Chondrocyte (in vitro differentiated cells): ENCODE data around the gene LITAFD. TPM values are rescaled to one million over a fixed set of nuclear protein-coding genes. Genes with fewer than 3 reads are reported as not detected.

Experiments
- DNase-seq: peaks from one replicate; pipeline ENCODE4 v3.0.0; 2021; ENCODE audit warnings: mixed read lengths, low spot score
- H3K27ac Mint-ChIP-seq: one replicate; pipeline ENCODE4 v1.8.0; 2021; ENCODE audit warnings: mild to moderate bottlenecking, moderate library complexity, mixed read lengths; ENCODE audit not compliant: unreplicated experiment
- H3K27me3 Mint-ChIP-seq: 2 replicates; pipeline ENCODE4 v1.8.0; 2021; ENCODE audit warnings: low read depth, mixed read lengths
- H3K36me3 Mint-ChIP-seq: 2 replicates; pipeline ENCODE4 v1.8.0; 2021; ENCODE audit warnings: low read depth, mixed read lengths
- H3K4me1 Mint-ChIP-seq: 2 replicates; pipeline ENCODE4 v1.8.0; 2021; ENCODE audit warnings: low read depth, mild to moderate bottlenecking, mixed read lengths
- H3K4me3 Mint-ChIP-seq: one replicate; pipeline ENCODE4 v1.8.0; 2021; ENCODE audit warnings: mild to moderate bottlenecking, moderate library complexity, mixed read lengths; ENCODE audit not compliant: unreplicated experiment
- H3K9me3 Mint-ChIP-seq: 2 replicates; pipeline ENCODE4 v1.8.0; 2021; ENCODE audit warnings: low read depth, mixed read lengths
- CTCF ChIP-seq: fragments of 200-600 bp; sonication (generic); IDR thresholded peaks from 2 replicates; pipeline ENCODE4 v1.5.0; 2021; ENCODE audit warnings: antibody characterized with exemption, mild to moderate bottlenecking, moderate library complexity
- total RNA-seq: library from RNA; stranded (reverse); gene quantifications from 3 replicates; pipeline ENCODE4 v1.2.1, GENCODE V29; 2021

The LITAFD gene
- total RNA-seq, 1 donor from 2014 or later, result not detected

- Mint-ChIP-seq H3K4me3 (no peak overlapping the region), H3K4me1 (peaks cover 65% of the 10 kb centered on the region), H3K36me3 (peaks cover 13% of the 10 kb centered on the region), H3K27me3 (no peaks in the 10 kb centered on the region), H3K27ac (peak overlapping the region; percentile 86), H3K9me3 (no peaks in the 10 kb centered on the region)
- DNase-seq, result peak; percentile 61
- TF ChIP-seq CTCF, result no peak
Measured at GRCh38 chr16:8859913-8860881, 22.0 kb upstream of the LITAFD start.

- Mint-ChIP-seq H3K4me1 (peaks cover 80% of the 10 kb centered on the region), H3K4me3 (no peak overlapping the region), H3K9me3 (no peaks in the 10 kb centered on the region), H3K27me3 (no peaks in the 10 kb centered on the region), H3K27ac (peak overlapping the region; percentile 85), H3K36me3 (peaks cover 11% of the 10 kb centered on the region)
- peak; percentile 84 for DNase-seq
- no peak for TF ChIP-seq CTCF
Measured at GRCh38 chr16:8861563-8862308, 20.4 kb upstream of the LITAFD start.

- Mint-ChIP-seq H3K4me1 (peaks cover 85% of the 10 kb centered on the region), H3K27ac (peak overlapping the region; percentile 75), H3K4me3 (no peak overlapping the region), H3K9me3 (no peaks in the 10 kb centered on the region), H3K27me3 (no peaks in the 10 kb centered on the region), H3K36me3 (peaks cover 9% of the 10 kb centered on the region)
- peak; percentile 56 for DNase-seq
- no peak for TF ChIP-seq CTCF
Measured at GRCh38 chr16:8862309-8863130, 19.6 kb upstream of the LITAFD start.

GRCh38 chr16:8863594-8864424 is 18.3 kb upstream of the LITAFD start:
- H3K9me3 Mint-ChIP-seq, result no peaks in the 10 kb centered on the region
- no peak for DNase-seq
- peaks cover 84% of the 10 kb centered on the region for H3K4me1 Mint-ChIP-seq
- peaks cover 1% of the 10 kb centered on the region for H3K36me3 Mint-ChIP-seq
- peak overlapping the region; percentile 86 for H3K27ac Mint-ChIP-seq
- no peaks in the 10 kb centered on the region for H3K27me3 Mint-ChIP-seq
- TF ChIP-seq CTCF, result peak; percentile 33
- peak overlapping the region; percentile 1 for H3K4me3 Mint-ChIP-seq
